Tibial nerve (tissue), 4 donors: ENCODE results near the gene SELENOF. TPM values are rescaled to one million over a fixed set of nuclear protein-coding genes. Genes with fewer than 3 reads are reported as not detected.

Source experiments
- DNase-seq, 2 donors: peaks; one replicate each; pipeline ENCODE4 v3.0.0-alpha.2; 2019; ENCODE audit warnings: low spot score in 2 of 2
- H3K27ac ChIP-seq, 4 donors: fragments of 200-600 bp; sonication (generic) in 3 of 4; one replicate each; pipeline ENCODE4 v1.5.1; 2017 to 2019; ENCODE audit warnings: mild to moderate bottlenecking in 1 of 4
- H3K27me3 ChIP-seq, 2 donors: fragments of 200-600 bp; sonication (generic) in 1 of 2; one replicate each; pipeline versions ENCODE4 v1.5.1 to v1.6.0; 2017 to 2019
- H3K36me3 ChIP-seq, 3 donors: fragments of 200-600 bp; sonication (generic); one replicate each; pipeline ENCODE4 v1.5.1; 2018 to 2019
- H3K4me1 ChIP-seq, 4 donors: fragments of 200-600 bp; sonication (generic) in 3 of 4; one replicate each; pipeline ENCODE4 v1.5.1; 2017 to 2019
- H3K4me3 ChIP-seq, 4 donors: fragments of 200-600 bp; sonication (generic) in 3 of 4; one replicate each; pipeline ENCODE4 v1.5.1; 2017 to 2019; ENCODE audit warnings: mild to moderate bottlenecking in 1 of 4, moderate library complexity in 1 of 4
- H3K9me3 ChIP-seq, 4 donors: fragments of 200-600 bp; sonication (generic) in 3 of 4; one replicate each; pipeline ENCODE4 v1.5.1; 2017 to 2019
- CTCF ChIP-seq, 5 experiments: fragments of 200-600 bp in 3 of 5; fragments of 450-650 bp in 2 of 5; sonication (generic) in 3 of 5; IDR thresholded peaks; one replicate each; pipeline ENCODE4 v1.5.1; 2016 to 2019; ENCODE audit warnings: antibody characterized with exemption in 5 of 5, mild to moderate bottlenecking in 3 of 5, moderate library complexity in 2 of 5
- EP300 ChIP-seq, 2 donors: sonication (generic); formaldehyde crosslinking; IDR thresholded peaks; one replicate each; pipeline ENCODE4 v1.6.1; 2017; ENCODE audit warnings: antibody characterized with exemption in 2 of 2, mild to moderate bottlenecking in 1 of 2
- POLR2A ChIP-seq, 2 donors: fragments of 450-650 bp; IDR thresholded peaks; one replicate each; pipeline ENCODE4 v1.6.1; 2017; ENCODE audit warnings: antibody characterized with exemption in 2 of 2, mild to moderate bottlenecking in 2 of 2, moderate library complexity in 2 of 2
- WGBS, 2 donors: methylation state at CpG; one replicate each; pipeline ENCODE4 v1.1.5; 2018; 5-methylcytosine and 5-hydroxymethylcytosine counted together
- total RNA-seq, 4 donors: library from RNA; depleted of rRNA; stranded (reverse); fragments of >200 nt; gene quantifications; one replicate each; pipeline ENCODE4 v1.1.0, GENCODE V29; 2016

Gene SELENOF
- total RNA-seq, 4 donors from 2014 or later, result 78.0 to 123 (median 92.3) TPM

DNA sequence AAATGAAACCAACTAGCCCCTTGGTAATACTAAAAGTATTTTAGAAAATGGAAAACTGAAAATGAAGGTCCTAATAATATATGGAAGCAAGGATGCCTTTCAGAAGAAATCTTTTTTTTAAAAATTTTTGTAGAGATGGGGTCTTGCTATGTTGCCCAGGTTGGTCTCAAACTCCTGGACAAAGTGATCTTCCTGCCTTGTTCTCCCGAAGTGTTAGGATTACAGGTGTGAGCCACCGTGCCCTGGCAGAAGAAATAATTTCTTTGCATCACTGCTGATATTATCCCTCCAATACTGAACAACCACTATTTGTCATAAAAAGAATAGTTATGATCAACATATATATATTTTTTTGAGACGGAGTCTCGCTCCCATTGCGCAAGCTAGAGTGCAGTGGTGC lies 25.6 kb downstream of the SELENOF start:
- WGBS, 2 donors, result 98% methylated on average over 5 of the region's 5 CpGs
- Histone ChIP-seq H3K27me3 (no peaks in the 10 kb centered on the region), H3K4me3 (no peak overlapping the region), H3K36me3 (peaks cover 0 to 9% (median 0%) of the 10 kb centered on the region in 3 donors), H3K9me3 (no peaks in the 10 kb centered on the region), H3K27ac (no peak overlapping the region), H3K4me1 (peaks cover 0 to 10% (median 1%) of the 10 kb centered on the region in 4 donors)
- DNase-seq, result no peak
- TF ChIP-seq EP300 (IDR thresholded peaks at IDR 0.05), result no peak
- no peak for TF ChIP-seq CTCF (IDR thresholded peaks at IDR 0.05)
- TF ChIP-seq POLR2A (IDR thresholded peaks at IDR 0.05), result no peak

DNA sequence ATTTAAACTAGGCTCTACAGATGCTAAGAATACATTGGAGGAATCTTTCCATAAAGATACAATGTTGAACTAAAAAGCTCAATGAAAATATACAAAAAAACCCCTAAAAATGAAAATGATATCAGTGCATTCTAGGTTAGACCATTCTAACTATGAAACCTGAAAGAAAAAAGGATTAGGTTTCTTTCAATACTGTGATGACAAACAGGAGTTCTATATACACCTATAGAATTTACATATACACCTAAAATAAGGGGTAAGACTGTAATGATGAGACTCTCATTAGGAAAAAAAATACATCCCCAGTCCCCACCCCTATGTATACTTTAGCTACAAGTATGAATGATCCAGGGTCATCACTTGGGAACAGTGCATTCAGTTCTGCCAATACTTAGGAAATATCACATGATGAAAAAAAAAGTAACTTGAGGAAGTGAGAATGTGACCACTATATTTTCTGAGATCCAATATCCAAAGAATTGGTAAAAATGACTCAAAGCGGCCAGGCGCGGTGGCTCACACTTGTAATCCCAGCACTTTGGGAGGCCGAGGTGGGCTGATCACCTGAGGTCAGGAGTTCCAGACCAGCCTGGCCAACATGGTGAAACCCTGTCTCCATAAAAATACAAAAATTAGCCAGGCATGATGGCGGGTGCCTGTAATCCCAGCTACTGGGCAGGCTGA lies 26.3 kb downstream of the SELENOF start:
- H3K36me3 ChIP-seq, result peaks cover 0 to 9% (median 0%) of the 10 kb centered on the region in 3 donors
- H3K27ac ChIP-seq, result no peak overlapping the region
- 95 to 98% methylated on average over 5 of the region's 5 CpGs for WGBS, 2 donors
- DNase-seq, result no peak
- no peaks in the 10 kb centered on the region for H3K9me3 ChIP-seq
- TF ChIP-seq EP300 (IDR thresholded peaks at IDR 0.05) (no peak), CTCF (IDR thresholded peaks at IDR 0.05) (no peak), POLR2A (IDR thresholded peaks at IDR 0.05) (no peak)
- peaks cover 0 to 10% (median 1%) of the 10 kb centered on the region in 4 donors for H3K4me1 ChIP-seq
- no peaks in the 10 kb centered on the region for H3K27me3 ChIP-seq
- H3K4me3 ChIP-seq, result no peak overlapping the region

DNA sequence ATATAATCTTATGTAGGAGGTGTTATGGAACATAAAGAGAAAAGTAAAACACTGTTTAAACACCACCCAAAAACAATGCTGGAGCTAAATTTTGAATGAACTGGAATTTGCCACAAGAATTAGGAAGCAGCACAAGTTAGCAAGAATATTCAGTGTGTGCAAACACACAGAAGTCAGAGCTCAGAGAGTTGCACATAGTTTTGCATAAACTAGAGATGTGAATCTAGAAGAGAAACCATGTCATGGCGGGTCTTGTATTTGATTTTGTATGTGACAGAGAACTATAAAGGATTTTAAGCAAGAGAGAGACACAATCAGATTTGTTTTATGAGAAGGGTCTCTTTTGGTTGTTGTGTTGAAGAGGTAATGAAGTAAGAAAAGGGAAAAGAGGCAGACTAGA lies 38.2 kb downstream of the SELENOF start:
- no peak overlapping the region for H3K27ac ChIP-seq
- H3K9me3 ChIP-seq, result no peaks in the 10 kb centered on the region
- TF ChIP-seq EP300 (IDR thresholded peaks at IDR 0.05) (no peak), POLR2A (IDR thresholded peaks at IDR 0.05) (no peak), CTCF (IDR thresholded peaks at IDR 0.05) (no peak)
- no peak for DNase-seq
- no peak overlapping the region for H3K4me3 ChIP-seq
- 93 to 100% methylated on average over 1 of the region's 1 CpG for WGBS, 2 donors
- H3K36me3 ChIP-seq, result peaks cover 0 to 37% (median 0%) of the 10 kb centered on the region in 3 donors
- no peaks in the 10 kb centered on the region for H3K4me1 ChIP-seq
- no peaks in the 10 kb centered on the region for H3K27me3 ChIP-seq

GRCh38 chr1:86872086-86872485 lies 41.8 kb downstream of the SELENOF start:
- DNase-seq, result no peak
- peaks cover 0 to 21% (median 0%) of the 10 kb centered on the region in 3 donors for H3K36me3 ChIP-seq
- no peak for TF ChIP-seq POLR2A (IDR thresholded peaks at IDR 0.05)
- no peak for TF ChIP-seq CTCF (IDR thresholded peaks at IDR 0.05)
- no peak for TF ChIP-seq EP300 (IDR thresholded peaks at IDR 0.05)
- H3K4me3 ChIP-seq, result no peak overlapping the region
- H3K27me3 ChIP-seq, result no peaks in the 10 kb centered on the region
- H3K9me3 ChIP-seq, result no peaks in the 10 kb centered on the region
- no peak overlapping the region for H3K27ac ChIP-seq
- WGBS, 2 donors, result 87 to 90% methylated on average over 8 of the region's 8 CpGs
- H3K4me1 ChIP-seq, result no peaks in the 10 kb centered on the region

GRCh38 chr1:86871001-86871400 lies 42.9 kb downstream of the SELENOF start:
- H3K36me3 ChIP-seq, result peaks cover 0 to 13% (median 0%) of the 10 kb centered on the region in 3 donors
- no peak overlapping the region for H3K27ac ChIP-seq
- no peaks in the 10 kb centered on the region for H3K4me1 ChIP-seq
- no peak for DNase-seq
- no peak overlapping the region for H3K4me3 ChIP-seq
- no peaks in the 10 kb centered on the region for H3K27me3 ChIP-seq
- H3K9me3 ChIP-seq, result no peaks in the 10 kb centered on the region
- 82 to 90% methylated on average over 3 of the region's 3 CpGs for WGBS, 2 donors
- TF ChIP-seq POLR2A (IDR thresholded peaks at IDR 0.05) (no peak), EP300 (IDR thresholded peaks at IDR 0.05) (no peak), CTCF (IDR thresholded peaks at IDR 0.05) (no peak)
